NCI-H2227 (cell line): ENCODE data around the gene OOSP4A.
"Not testable (repeated sequence)": the region's sequence is repeated elsewhere in the genome, so short reads cannot be mapped to it uniquely, and the experiment has no call there.

Experiments
- DNase-seq: peaks from one replicate; lab custom pipeline; 2025; ENCODE audit not compliant: unreplicated experiment; lab: John Stamatoyannopoulos, UW

The OOSP4A gene

GRCh38 chr11:59973097-59973496 lies 9.3 kb downstream of the OOSP4A start:
- DNase-seq, result no peak

- no peak for DNase-seq
Measured at GRCh38 chr11:59981106-59981770, 17.4 kb downstream of the OOSP4A start.

- DNase-seq, result not testable (repeated sequence)
Measured at GRCh38 chr11:59982037-59982436, 18.2 kb downstream of the OOSP4A start.

- DNase-seq, result no peak
Measured at GRCh38 chr11:59983212-59983611, 19.4 kb downstream of the OOSP4A start.

GRCh38 chr11:59984368-59984767 lies 20.5 kb downstream of the OOSP4A start:
- no peak for DNase-seq

- no peak for DNase-seq
Measured at GRCh38 chr11:59990421-59990820, 26.6 kb downstream of the OOSP4A start.

GRCh38 chr11:59992425-59992824 lies 28.6 kb downstream of the OOSP4A start:
- no peak for DNase-seq

- DNase-seq, result no peak
Measured at GRCh38 chr11:59997800-59998199, 34.0 kb downstream of the OOSP4A start.

- DNase-seq, result no peak
Measured at GRCh38 chr11:59999691-60000090, 35.9 kb downstream of the OOSP4A start.

GRCh38 chr11:60003729-60004128 lies 39.9 kb downstream of the OOSP4A start:
- DNase-seq, result no peak

- DNase-seq, result no peak
Measured at GRCh38 chr11:60005360-60005759, 41.5 kb downstream of the OOSP4A start.

GRCh38 chr11:60016881-60017280 lies 53.0 kb downstream of the OOSP4A start, which contains the start of gene OOSP4B:
Gene OOSP4B, plus strand, starts transcription at chr11:60017181.
- DNase-seq, result no peak

GRCh38 chr11:60018058-60018457 lies 54.2 kb downstream of the OOSP4A start:
- DNase-seq, result no peak
